ENCODE results near the gene IGSF3.

The IGSF3 gene

GRCh38 chr1:116698244-116698595 is 30.7 kb upstream of the IGSF3 start:
- DNase-seq (no peak), ATAC-seq (replicated peaks) (no peak)
- Mint-ChIP-seq H3K9me3 (no peaks in the 10 kb centered on the region), H3K36me3 (ENCODE audit: insufficient read depth) (no peaks in the 10 kb centered on the region), H3K27me3 (peaks cover 1 to 15% of the 10 kb centered on the region in 2 donors), H3K4me1 (ENCODE audit: low read depth in 2 of 2) (no peaks in the 10 kb centered on the region), H3K27ac (no peak overlapping the region), H3K4me3 (no peak overlapping the region)

GRCh38 chr1:116697548-116698243 is 30.2 kb upstream of the IGSF3 start:
- no peaks in the 10 kb centered on the region for H3K4me1 Mint-ChIP-seq (ENCODE audit: low read depth in 2 of 2)
- DNase-seq: no peak
- H3K27ac Mint-ChIP-seq: no peak overlapping the region
- H3K9me3 Mint-ChIP-seq: no peaks in the 10 kb centered on the region
- no peaks in the 10 kb centered on the region for H3K36me3 Mint-ChIP-seq (ENCODE audit: insufficient read depth)
- H3K4me3 Mint-ChIP-seq: no peak overlapping the region
- no peak for ATAC-seq (replicated peaks)
- H3K27me3 Mint-ChIP-seq: peaks cover 6 to 21% of the 10 kb centered on the region in 2 donors

- Mint-ChIP-seq H3K36me3 (ENCODE audit: insufficient read depth) (no peaks in the 10 kb centered on the region), H3K4me3 (no peak overlapping the region), H3K9me3 (no peaks in the 10 kb centered on the region), H3K4me1 (ENCODE audit: low read depth in 2 of 2) (no peaks in the 10 kb centered on the region), H3K27ac (no peak overlapping the region), H3K27me3 (peaks cover 18 to 43% of the 10 kb centered on the region in 2 donors)
- no peak for DNase-seq
- ATAC-seq (replicated peaks): no peak
Observed at GRCh38 chr1:116694524-116694923, 27.0 kb upstream of the IGSF3 start.

GRCh38 chr1:116693759-116694480 is 26.4 kb upstream of the IGSF3 start:
- H3K4me1 Mint-ChIP-seq (ENCODE audit: low read depth in 2 of 2): no peaks in the 10 kb centered on the region
- no peak for ATAC-seq (replicated peaks)
- no peak for DNase-seq
- H3K36me3 Mint-ChIP-seq (ENCODE audit: insufficient read depth): no peaks in the 10 kb centered on the region
- peaks cover 18 to 43% of the 10 kb centered on the region in 2 donors for H3K27me3 Mint-ChIP-seq
- H3K4me3 Mint-ChIP-seq: no peak overlapping the region
- no peaks in the 10 kb centered on the region for H3K9me3 Mint-ChIP-seq
- H3K27ac Mint-ChIP-seq: no peak overlapping the region

GRCh38 chr1:116692879-116693278 is 25.3 kb upstream of the IGSF3 start:
- H3K4me3 Mint-ChIP-seq: no peak overlapping the region
- no peaks in the 10 kb centered on the region for H3K36me3 Mint-ChIP-seq (ENCODE audit: insufficient read depth)
- H3K4me1 Mint-ChIP-seq (ENCODE audit: low read depth in 2 of 2): no peaks in the 10 kb centered on the region
- H3K9me3 Mint-ChIP-seq: no peaks in the 10 kb centered on the region
- ATAC-seq (replicated peaks): no peak
- H3K27ac Mint-ChIP-seq: no peak overlapping the region
- peaks cover 18 to 43% of the 10 kb centered on the region in 2 donors for H3K27me3 Mint-ChIP-seq
- no peak for DNase-seq

GRCh38 chr1:116690849-116691406 is 23.4 kb upstream of the IGSF3 start:
- no peak for DNase-seq
- no peak for ATAC-seq (replicated peaks)
- Mint-ChIP-seq H3K36me3 (ENCODE audit: insufficient read depth) (no peaks in the 10 kb centered on the region), H3K4me1 (ENCODE audit: low read depth in 2 of 2) (no peaks in the 10 kb centered on the region), H3K27ac (no peak overlapping the region), H3K4me3 (no peak overlapping the region), H3K27me3 (peaks cover 18 to 43% of the 10 kb centered on the region in 2 donors), H3K9me3 (no peaks in the 10 kb centered on the region)

GRCh38 chr1:116690396-116690848 is 22.9 kb upstream of the IGSF3 start:
- H3K9me3 Mint-ChIP-seq: no peaks in the 10 kb centered on the region
- H3K36me3 Mint-ChIP-seq (ENCODE audit: insufficient read depth): no peaks in the 10 kb centered on the region
- H3K27me3 Mint-ChIP-seq: peaks cover 18 to 43% of the 10 kb centered on the region in 2 donors
- no peak overlapping the region for H3K27ac Mint-ChIP-seq
- H3K4me3 Mint-ChIP-seq: no peak overlapping the region
- H3K4me1 Mint-ChIP-seq (ENCODE audit: low read depth in 2 of 2): no peaks in the 10 kb centered on the region
- DNase-seq: no peak
- no peak for ATAC-seq (replicated peaks)

GRCh38 chr1:116686723-116687352 is 19.3 kb upstream of the IGSF3 start:
- Mint-ChIP-seq H3K27ac (no peak overlapping the region), H3K36me3 (ENCODE audit: insufficient read depth) (no peaks in the 10 kb centered on the region), H3K9me3 (no peaks in the 10 kb centered on the region), H3K4me1 (ENCODE audit: low read depth in 2 of 2) (no peaks in the 10 kb centered on the region), H3K27me3 (peaks cover 3 to 14% of the 10 kb centered on the region in 2 donors), H3K4me3 (no peak overlapping the region)
- ATAC-seq (replicated peaks) (no peak), DNase-seq (no peak)

GRCh38 chr1:116686175-116686574 is 18.6 kb upstream of the IGSF3 start:
- no peak for DNase-seq
- Mint-ChIP-seq H3K4me3 (no peak overlapping the region), H3K27me3 (peaks cover 0 to 7% of the 10 kb centered on the region in 2 donors), H3K27ac (no peak overlapping the region), H3K4me1 (ENCODE audit: low read depth in 2 of 2) (no peaks in the 10 kb centered on the region), H3K36me3 (ENCODE audit: insufficient read depth) (no peaks in the 10 kb centered on the region), H3K9me3 (no peaks in the 10 kb centered on the region)
- no peak for ATAC-seq (replicated peaks)

GRCh38 chr1:116684575-116684974 is 17.0 kb upstream of the IGSF3 start:
- no peak overlapping the region for H3K4me3 Mint-ChIP-seq
- H3K9me3 Mint-ChIP-seq: no peaks in the 10 kb centered on the region
- no peak for DNase-seq
- H3K27ac Mint-ChIP-seq: peak overlapping the region in 1 of 2 donors; percentile 47
- no peaks in the 10 kb centered on the region for H3K36me3 Mint-ChIP-seq (ENCODE audit: insufficient read depth)
- no peak for ATAC-seq (replicated peaks)
- H3K27me3 Mint-ChIP-seq: no peaks in the 10 kb centered on the region
- no peaks in the 10 kb centered on the region for H3K4me1 Mint-ChIP-seq (ENCODE audit: low read depth in 2 of 2)

- Mint-ChIP-seq H3K36me3 (ENCODE audit: insufficient read depth) (no peaks in the 10 kb centered on the region), H3K27me3 (peaks cover 12% of the 10 kb centered on the region in 2 donors), H3K9me3 (no peaks in the 10 kb centered on the region), H3K4me1 (ENCODE audit: low read depth in 2 of 2) (no peaks in the 10 kb centered on the region), H3K27ac (no peak overlapping the region), H3K4me3 (no peak overlapping the region)
- DNase-seq (no peak), ATAC-seq (replicated peaks) (no peak)
Observed at GRCh38 chr1:116682641-116683221, 15.2 kb upstream of the IGSF3 start.

- no peak for ATAC-seq (replicated peaks)
- Mint-ChIP-seq H3K4me3 (no peak overlapping the region), H3K27ac (no peak overlapping the region), H3K9me3 (no peaks in the 10 kb centered on the region), H3K27me3 (peaks cover 21 to 23% of the 10 kb centered on the region in 2 donors), H3K36me3 (ENCODE audit: insufficient read depth) (no peaks in the 10 kb centered on the region), H3K4me1 (ENCODE audit: low read depth in 2 of 2) (no peaks in the 10 kb centered on the region)
- DNase-seq: no peak
Observed at GRCh38 chr1:116681343-116681899, 13.9 kb upstream of the IGSF3 start.

- peaks cover 27% of the 10 kb centered on the region in 2 donors for H3K27me3 Mint-ChIP-seq
- H3K27ac Mint-ChIP-seq: no peak overlapping the region
- no peak for ATAC-seq (replicated peaks)
- DNase-seq: no peak
- H3K9me3 Mint-ChIP-seq: no peaks in the 10 kb centered on the region
- H3K4me1 Mint-ChIP-seq (ENCODE audit: low read depth in 2 of 2): no peaks in the 10 kb centered on the region
- no peaks in the 10 kb centered on the region for H3K36me3 Mint-ChIP-seq (ENCODE audit: insufficient read depth)
- no peak overlapping the region for H3K4me3 Mint-ChIP-seq
Observed at GRCh38 chr1:116680752-116681151, 13.2 kb upstream of the IGSF3 start.
